ENCODE data around the gene TRDMT1.

- TF ChIP-seq EZH2 (IDR thresholded peaks at IDR 0.05; ENCODE audit: borderline replicate concordance, insufficient read depth, low read depth, low read length, poor library complexity, severe bottlenecking) = no peak
- TF ChIP-seq, protein P1, sequence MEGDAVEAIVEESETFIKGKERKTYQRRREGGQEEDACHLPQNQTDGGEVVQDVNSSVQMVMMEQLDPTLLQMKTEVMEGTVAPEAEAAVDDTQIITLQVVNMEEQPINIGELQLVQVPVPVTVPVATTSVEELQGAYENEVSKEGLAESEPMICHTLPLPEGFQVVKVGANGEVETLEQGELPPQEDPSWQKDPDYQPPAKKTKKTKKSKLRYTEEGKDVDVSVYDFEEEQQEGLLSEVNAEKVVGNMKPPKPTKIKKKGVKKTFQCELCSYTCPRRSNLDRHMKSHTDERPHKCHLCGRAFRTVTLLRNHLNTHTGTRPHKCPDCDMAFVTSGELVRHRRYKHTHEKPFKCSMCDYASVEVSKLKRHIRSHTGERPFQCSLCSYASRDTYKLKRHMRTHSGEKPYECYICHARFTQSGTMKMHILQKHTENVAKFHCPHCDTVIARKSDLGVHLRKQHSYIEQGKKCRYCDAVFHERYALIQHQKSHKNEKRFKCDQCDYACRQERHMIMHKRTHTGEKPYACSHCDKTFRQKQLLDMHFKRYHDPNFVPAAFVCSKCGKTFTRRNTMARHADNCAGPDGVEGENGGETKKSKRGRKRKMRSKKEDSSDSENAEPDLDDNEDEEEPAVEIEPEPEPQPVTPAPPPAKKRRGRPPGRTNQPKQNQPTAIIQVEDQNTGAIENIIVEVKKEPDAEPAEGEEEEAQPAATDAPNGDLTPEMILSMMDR (IDR thresholded peaks at IDR 0.05) = no peak
Observed at GRCh38 chr10:17144757-17145156, 56.7 kb downstream of the TRDMT1 start.

Data from B cell (primary cell).